EL (cell line): ENCODE results near the gene GTF2IRD1.

Source experiments
- DNase-seq: peaks from one replicate; pipeline ENCODE4 v3.0.0-alpha.2; 2016

Gene GTF2IRD1

DNA sequence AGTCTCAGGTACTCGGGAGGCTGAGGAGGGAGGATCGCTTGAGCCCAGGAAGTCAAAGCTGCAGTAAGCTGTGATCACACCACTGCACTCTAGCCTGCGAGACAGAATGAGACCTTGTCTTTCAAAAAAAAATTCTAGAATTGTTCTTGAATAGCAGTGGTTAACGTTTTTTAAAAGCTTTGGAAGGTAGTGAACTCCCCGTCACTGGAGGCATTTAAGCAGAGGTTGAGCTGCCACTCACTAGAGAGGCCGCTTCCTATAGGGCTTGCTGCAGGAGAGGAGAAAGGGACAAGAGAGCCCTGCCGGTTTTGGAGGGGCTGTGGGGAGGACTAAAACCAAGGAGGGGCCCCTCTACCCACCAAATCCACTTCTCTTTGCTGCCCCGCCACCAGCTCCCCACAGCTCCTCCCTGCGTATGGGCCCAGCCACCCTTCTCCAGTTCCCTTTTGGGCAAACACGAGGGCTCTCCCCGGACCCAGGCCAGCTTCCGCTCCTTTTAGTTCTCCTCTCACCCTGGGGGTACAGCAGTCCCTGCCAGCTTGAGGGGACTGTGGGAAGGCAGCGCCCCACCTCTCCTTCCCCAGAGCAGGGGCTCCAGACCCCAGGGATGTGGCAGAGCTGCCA, 116.9 kb downstream of the GTF2IRD1 start:
- DNase-seq = no peak

DNA sequence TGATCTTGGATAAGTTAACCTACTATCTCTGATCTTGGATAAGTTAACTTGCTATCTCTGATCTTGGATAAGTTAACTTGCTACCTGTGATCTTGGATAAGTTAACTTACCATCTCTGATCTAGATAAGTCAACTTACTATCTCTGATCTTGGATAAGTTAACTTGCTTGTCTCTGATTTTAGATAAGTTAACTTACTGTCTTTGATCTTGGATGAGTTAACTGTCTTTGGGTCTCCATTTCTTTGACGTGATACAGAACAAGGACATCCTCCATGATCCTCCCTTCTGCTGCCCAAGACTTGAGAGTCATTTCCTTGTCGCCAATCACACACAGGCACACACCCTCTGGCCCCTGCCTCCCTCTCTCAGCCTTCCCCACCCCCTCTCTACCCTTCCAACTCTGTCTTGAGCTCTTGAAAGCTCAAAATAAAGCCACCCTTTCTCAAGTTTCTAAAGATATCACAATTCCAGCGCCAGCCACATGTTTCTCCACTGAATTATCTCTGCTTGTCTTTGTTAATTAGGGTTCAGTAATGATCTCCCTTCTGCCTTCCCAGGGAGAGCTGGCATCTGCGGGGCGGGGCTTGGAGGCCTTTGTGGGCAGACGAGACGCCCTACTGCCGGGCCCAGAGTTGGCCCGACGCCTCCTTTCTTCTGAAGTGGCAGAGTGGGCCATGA, 118.7 kb downstream of the GTF2IRD1 start:
- DNase-seq = no peak

DNA sequence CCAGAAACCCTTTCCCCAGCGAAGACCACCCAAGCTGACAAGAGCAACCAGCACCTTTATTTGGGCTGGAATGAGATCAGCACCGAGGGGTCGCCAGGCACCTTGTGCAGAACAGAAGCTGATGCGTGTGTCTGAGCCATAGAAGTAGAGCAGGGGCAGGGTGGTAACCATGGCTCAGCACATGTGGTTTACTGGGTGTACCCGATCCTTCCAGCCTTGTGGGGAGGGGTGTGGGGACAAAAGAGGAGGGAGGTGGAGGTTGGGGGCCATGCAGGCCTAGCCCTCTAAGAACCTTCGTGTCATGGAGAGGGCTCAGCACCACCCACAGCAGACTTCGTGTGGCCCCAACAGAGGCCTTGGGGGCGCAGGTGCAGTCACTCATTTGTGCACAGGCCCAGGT, 119.8 kb downstream of the GTF2IRD1 start:
- no peak for DNase-seq

DNA sequence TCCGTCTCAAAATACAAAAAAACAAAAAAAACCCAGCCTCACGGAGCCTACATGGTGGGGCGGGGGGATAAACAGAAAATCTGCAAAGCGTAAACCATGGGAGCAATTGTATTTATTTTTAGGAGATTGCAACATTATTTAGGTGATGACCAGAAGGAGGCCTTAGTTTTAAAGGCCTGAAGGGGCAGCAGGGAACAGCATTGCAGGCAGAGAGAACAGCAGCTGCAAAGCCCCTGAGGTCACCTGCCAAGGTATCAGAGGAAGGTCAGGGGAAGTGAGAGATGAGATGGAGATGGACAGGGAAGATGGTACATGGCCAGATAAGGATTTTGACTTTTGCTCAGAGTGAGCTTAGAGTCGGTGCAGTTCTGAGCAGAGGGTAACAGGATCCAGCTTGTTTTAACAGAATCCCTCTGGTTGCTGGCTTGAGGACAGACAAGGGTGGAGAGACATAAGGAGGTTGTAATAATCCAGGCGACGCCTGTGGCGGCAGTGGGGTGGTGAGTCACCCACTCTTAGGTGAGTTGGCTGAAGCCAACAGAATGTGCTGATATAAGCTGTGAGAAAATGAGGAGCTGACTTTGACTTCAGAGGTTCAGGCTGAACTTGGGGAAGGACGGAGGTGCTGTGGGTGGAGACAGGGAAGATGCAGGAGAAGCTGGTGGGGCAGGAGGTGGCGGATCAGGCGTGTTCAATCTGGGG, 121.5 kb downstream of the GTF2IRD1 start:
- DNase-seq = peak; percentile 33

DNA sequence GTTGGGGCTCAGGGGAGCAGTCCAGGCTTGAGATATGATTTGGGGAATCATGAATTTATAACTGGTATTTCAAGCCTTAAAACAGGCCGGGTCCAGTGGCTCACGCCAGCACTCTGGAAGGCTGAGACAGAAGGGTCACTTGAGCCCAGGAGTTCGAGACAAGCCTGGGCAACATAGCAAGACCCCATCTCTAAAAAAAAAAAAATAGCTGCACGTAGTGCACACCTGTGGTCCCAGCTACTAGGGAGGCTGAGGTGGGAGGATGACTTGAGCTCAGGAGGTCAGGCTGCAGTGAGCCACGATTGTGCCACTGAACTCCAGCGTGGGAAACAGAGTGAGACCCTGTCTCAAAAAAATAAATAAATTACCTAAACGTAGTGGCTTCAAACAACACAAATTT, 122.1 kb downstream of the GTF2IRD1 start:
- no peak for DNase-seq

DNA sequence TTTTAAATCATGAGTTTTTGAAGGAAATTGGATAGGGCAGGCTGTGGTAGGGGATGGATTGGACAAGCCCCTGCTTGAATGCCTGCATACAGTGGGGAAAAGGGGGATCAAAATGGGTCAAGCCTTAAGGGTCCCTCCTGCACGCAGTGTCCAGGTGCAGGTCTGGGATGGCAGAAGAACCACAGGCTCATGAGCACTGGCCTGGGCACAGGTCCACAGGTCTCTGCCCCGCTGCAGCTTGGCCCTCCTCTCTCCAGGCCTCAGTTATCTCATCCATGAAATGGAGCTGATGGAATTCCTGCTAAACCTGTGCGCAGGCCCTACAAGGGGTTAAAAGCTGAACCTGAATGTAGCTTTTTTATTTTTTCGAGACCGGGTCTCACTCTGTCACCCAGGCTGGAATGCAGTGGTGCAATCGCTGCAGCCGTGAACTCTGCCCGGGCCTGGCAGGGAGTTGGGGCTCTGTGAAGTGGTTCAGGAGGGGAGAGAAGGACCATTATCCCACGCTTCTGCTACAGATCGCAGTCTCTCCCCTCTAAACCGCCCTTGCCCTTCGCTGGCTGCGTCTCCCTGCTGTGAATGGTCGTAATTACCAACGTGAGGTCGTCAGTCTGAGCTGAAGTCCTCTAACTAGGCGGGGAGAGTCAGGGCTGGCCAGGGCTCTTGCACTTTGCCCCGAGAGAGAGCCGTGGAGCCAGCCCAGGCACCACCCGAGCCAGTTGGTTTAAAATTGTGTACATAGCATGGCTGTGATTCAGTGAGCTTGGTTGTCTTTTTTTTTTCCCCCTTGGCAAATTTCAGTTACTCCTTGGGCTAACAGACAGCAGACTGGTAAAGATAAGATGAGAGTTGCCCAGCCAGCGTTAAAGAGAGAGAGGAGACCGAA, 126.3 kb downstream of the GTF2IRD1 start:
- peak; percentile 36 for DNase-seq

DNA sequence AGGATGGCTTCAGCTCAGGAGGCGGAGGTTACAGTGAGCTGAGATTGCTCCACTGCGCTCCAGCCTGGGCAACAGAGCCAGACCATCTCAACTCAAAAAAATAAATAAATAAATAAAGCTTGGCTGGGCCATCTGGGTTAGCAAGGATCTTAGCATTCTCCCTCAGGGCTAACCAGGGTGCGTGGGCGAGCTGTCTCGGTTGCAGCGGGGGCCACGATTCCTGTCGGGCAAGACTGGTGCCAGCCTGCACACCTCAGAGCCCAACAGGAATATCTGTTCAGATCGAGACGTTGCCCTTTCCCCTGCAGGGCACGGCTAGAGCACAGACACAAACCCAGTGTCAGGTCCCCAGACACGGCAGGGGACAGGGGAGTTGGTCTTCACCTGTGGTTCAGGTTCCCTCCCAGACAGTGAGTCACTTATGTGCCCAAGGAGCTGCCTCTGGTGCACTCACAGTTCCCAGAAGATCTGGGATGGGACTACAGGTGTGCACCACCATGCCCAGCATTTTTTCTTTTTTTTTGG, 128.3 kb downstream of the GTF2IRD1 start:
- DNase-seq = no peak

DNA sequence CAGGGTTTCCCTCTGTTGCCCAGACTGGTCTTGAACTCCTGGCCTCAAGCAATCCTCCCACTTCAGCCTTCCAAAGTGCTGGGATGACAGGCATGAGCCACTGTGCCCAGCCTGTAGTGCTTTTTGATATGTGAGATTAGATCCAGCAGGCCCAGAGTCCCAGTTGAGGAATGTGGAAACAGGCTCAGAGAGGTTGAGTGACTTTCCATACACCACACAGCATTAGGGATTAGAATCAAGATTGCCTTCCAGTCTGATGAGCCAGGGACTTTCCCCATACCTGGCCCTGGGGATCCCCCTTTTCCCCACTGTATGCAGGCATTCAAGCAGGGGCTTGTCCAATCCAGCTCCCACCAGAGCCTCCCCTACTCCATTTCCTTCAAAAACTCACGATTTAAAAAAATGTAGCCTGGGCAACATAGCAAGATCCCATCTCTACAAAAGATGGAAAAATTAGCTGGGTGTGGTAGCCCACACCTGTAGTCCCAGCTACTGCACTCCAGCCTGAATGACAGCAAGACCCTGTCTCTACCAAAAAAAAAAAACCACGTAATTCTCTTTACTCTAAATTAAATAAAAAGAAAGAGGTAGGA, 128.8 kb downstream of the GTF2IRD1 start:
- no peak for DNase-seq

DNA sequence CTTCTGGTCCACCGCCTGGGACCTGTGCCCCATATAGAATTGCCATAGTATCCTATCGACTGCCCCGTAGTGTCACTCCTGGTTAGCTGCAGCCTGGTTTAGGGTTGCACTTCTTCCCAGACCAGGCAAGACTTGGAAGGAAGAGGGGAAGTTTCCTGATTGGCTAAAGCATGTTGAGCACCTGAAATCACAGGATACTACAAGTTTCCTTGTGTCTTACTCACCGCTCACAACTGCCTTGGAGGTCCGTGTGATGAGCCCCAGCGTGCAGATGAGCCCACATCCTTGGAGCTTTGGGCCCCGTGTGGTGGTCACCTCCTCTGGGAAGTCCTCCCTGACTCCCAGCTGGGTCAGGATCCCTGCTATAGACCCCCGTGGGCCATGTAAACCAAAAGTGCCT, 129.9 kb downstream of the GTF2IRD1 start:
- no peak for DNase-seq

DNA sequence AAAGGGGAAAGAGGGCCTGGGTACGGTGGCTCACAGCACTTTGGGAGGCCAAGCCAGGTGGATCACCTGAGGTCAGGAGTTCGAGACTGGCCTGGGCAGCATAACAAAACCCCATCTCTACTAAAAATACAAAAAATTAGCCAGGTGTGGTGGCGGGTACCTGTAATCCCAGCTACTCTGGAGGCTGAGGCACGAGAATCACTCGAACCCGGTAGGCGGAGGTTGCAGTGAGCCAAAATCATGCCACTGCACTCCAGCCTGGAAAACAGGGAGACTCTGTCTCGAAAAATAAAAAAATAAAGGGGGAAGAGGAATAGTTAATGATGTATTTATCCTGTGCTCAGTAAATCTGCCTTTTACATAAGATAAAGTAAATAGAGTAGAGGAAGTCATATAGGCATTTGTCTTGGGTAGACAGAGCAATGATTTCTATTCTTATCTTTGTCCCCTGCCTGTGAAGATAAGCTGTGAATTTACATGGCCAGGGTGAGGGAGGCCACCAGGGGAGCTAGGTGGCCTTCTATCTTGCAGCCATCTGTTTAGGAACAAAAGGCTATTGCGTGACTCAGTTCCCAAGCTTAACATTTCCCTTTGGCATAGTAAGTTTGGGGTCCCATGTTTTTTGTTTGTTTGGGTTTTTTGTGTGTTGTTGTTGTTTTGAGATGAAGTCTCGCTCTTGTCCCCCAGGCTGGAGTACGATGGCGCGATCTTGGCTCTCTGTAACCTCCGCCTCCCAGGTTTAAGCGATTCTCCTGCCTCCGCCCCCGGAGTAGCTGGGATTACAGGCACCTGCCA, 130.7 kb downstream of the GTF2IRD1 start:
- DNase-seq = no peak

DNA sequence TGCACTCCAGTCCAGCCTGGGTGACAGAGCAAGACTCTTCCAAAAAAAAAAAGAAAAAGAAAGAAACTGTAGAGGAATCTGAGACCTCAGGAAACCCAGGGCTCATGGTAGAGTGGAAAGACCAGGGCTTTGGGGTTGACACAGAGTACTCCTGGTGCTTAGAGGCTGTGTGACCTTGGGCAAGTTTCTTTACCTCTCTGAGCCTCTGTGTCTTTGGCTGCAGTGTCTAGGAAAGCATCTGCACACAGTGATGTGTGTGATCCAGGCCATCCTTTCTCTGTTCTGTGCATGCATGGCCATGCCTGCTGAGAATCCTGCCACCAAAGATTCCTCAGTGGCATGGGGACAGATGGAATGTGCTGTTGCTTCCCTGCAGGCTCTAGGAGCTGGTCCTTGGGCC, 132.1 kb downstream of the GTF2IRD1 start:
- DNase-seq = no peak

DNA sequence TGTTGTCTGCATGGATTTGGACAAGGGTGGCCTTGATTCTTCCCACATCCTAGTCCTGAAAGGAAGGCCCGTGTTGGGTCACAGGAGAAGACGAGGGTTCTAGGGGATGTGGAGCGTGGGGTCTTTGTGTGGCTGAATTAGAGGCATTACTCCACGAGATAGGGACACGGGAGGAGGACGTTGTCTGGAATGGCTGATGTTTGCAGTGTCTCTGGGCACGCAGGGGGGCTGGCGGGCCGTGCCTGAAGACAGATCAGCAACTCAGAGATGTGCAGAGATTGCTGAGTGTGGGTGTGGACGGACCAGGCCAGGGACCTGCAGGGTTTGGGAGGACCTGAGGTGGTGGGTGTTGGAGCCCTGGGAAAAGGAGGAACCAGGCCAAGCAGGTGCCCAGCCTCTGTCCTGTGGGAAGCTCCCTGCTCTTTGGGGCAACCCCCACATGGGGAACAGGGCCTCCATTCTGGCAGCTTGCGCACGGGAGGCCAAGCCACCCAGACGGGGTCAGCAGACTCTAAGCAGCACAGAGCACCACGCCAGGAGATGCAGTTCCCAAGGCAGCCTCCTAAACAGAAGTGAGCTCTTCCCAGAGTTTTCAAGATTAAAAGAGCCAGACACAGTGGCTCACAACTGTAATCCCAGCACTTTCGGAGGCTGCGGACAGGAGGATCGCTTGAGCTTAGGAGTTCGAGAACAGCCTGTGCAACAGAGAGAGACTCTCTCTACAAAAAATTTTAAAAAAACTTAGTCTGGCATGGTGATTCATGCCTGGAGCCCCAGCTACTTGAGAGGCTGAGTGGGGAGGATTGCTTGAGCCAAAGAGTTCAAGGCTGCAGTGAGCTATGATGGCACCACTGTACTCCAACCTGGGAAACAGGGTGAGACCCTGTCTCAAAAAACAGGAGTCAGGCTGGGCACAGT, 132.8 kb downstream of the GTF2IRD1 start:
- DNase-seq = no peak

DNA sequence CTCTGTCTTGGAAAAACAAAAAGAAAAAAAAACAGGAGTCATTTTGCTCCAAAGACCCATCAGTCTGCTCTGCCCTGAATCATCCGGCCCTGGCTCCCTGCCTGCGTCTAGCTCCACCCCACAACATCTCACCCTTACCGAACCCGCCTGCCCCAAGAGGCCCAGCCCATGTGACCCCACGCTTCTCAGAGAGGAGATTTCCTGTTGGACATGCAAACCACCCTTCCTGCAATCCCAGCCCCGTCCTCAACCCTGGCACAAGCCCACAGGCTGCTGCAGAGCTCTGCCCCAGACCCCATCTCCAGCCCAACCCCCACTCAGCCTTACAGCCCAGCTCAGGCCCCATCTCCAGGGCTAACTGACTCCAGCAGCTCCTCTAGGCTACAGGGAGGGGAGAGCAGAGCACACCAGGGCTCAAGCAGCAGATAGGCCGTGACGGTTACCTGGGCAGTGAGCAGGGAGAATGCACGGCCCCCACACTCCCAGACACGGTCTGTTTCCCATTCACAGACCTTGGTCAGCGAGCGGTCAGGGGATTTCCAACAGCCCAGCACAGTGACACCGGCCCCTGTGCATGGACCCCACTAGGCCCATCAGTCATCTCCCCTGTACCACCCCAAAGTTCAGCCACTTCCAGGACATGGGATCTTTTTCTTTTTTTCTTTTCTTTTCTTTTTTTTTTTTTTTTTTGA, 133.9 kb downstream of the GTF2IRD1 start:
- DNase-seq = peak; percentile 92

DNA sequence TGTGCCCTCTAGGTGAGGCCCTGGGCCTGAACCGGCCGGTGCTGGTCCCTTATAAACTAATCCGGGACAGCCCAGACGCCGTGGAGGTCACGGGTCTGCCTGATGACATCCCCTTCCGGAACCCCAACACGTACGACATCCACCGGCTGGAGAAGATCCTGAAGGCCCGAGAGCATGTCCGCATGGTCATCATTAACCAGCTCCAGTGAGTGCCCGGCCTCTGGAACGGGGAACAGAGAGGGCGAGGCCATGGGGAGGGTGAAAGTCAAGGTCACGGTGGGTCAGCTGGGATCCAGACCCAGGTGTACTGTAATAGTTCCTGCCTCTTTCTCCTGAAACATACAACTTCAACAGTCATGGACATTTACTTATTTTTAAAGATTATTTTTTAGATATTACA, 137.1 kb downstream of the GTF2IRD1 start:
- DNase-seq = no peak

DNA sequence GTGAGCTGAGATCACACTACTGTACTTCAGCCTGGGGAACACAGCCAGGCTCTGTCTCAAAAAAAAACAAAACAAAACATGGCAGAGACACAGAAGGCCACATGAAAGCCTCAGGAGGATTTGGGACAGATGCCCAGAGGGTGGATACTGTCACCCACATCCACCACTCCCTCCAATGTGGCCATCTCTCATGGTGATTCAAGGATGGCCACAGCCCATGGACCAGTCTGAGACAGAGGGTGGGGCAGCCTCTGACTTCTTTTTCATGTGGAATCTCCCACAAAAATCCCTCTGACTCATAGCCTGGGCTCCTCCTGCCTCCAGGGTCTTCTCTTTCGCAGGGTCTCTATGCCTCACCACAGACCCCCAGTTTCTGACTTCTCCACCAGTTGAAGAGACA, 144.9 kb downstream of the GTF2IRD1 start:
- peak; percentile 75 for DNase-seq

DNA sequence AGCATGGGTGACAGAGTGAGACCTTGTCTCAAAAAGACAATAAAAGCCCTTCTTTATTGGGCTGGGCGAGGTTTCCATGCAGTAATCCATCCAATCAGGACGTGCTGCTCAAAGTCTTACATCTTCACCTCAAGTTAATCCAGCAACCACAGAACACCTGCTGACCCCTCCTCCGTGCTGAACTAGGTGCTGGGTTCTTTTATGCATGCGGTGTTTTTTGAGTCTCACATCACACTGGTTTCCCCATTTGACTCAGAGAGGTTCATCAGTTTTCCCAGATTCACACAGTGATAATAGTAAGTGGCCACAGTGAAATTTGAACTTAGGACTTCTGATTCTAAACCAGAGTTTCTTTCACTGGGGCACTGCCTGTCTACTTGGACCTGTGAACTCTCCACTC, 145.5 kb downstream of the GTF2IRD1 start:
- no peak for DNase-seq

DNA sequence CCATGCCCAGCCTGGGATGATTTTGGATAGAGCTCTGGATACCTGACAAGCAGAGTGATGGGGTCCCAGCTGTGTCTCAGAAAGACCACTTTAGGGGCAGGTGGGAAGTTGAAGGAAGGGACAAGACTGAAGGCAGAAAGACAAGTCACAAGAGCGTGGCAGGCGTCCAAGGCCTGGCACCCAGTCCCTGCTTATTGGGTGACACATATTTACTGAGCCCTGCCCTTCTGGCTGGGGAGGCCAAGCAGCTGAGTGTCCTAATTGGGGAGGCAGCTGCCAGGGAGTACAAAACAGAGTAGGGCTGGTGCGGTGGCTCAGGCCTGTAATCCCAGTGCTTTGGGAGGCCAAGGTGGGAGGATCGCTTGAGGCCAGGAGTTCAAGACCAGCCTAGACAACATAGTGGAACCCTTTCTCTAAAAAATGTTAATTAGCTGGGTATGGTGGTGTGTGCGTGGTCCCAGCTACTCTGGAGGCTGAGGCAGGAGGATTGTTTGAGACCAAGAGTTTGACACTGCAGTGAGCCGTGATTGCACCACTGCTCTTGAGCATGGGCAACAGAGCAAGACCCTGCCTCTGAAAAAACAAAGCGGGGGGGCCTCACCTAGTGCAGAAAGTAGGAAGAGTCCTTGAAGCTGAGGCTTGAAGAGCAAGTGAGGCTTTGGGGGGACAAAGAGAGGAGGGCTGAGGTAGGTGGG, 150.8 kb downstream of the GTF2IRD1 start:
- no peak for DNase-seq

DNA sequence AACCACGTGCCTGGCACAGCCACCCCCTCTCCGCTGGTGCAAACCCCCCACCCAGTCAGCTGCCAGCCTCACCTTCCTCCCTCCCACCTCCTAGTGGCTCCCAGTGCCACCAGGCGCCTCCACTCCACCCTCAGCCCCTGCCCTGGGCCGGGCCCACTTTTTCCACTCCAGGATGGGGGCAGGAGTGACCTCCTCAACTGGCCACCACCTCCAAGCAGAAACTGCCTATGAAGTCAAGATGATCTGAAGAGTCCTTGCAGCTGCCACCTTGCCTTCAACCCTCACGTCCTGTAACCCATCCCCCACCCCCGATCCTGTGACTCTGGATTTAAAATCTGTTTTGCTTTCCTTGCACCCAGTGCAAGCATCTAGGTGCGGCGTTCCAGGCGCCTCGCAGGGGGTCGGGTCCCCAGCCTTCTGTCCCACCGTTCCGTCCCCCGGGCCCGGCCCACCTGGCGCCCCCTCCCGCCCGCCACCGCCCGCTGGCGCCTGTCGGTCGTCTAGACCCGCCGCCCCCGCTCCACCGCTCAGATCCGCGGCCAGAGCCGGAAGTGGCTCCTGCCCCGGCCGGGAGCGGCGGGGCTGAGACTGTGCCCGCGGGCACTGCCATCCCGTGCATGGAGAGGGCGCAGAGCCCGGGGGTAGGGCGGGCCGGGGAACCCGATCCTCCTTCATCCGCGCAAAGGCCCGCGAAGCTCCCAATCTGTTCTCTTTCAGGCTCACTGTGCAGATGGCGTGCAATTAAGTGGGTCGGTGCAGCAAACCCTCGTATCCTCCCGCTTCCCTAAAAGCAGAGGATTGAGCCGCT, 152.6 kb downstream of the GTF2IRD1 start:
- DNase-seq = peak; percentile 57
